Measurements from ENCODE around the gene THAP12. TPM values are rescaled to one million over a fixed set of nuclear protein-coding genes. Genes with fewer than 3 reads are reported as not detected.
A peak's percentile ranks its signal among the peaks of the same experiment; 100 is the strongest.

Gene THAP12
- total RNA-seq, 1 donor, result 44.5 TPM

DNA sequence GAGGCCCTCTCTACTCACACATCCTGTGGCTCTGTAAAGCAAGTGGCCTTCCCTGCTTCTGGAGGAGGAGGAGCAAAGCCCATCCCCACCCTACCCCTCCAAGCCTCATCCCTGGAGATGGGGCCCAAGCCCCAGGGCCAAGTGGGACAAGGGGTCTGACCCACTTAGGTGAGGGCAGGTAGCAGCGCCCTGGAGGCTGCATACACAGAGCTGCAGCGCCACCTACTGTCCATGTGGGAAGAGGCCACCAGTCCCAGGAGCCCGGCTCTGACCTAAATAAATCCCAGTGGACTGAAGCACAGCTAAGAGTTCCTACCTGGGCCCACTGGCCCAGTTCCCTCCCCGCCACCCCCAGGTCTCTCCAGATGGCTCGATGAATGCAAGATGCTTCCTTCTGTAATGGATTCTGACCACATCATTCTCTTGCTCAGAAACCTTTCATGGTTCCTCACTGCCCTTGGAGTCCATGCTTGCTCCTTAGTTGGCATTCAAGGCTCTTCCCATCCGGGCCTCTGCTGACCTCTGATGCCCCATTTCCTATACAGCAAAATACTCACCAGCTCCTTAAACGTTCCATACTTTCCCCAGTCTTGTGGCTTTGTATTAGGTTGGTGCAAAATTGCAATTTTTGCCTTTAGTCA is 62.1 kb downstream of the THAP12 start:
- H3K79me2 ChIP-seq (ENCODE audit: insufficient read depth, low read length), result no peaks in the 10 kb centered on the region
- H3K4me2 ChIP-seq (ENCODE audit: insufficient read depth, low read length), result no peak overlapping the region
- H2AFZ ChIP-seq (ENCODE audit: low read length), result no peak overlapping the region
- no peaks in the 10 kb centered on the region for H4K20me1 ChIP-seq (ENCODE audit: insufficient read depth, low read length)
- peak; percentile 95 for DNase-seq (ENCODE audit: insufficient read length, low spot score, missing footprints)
- TF ChIP-seq, protein P1, sequence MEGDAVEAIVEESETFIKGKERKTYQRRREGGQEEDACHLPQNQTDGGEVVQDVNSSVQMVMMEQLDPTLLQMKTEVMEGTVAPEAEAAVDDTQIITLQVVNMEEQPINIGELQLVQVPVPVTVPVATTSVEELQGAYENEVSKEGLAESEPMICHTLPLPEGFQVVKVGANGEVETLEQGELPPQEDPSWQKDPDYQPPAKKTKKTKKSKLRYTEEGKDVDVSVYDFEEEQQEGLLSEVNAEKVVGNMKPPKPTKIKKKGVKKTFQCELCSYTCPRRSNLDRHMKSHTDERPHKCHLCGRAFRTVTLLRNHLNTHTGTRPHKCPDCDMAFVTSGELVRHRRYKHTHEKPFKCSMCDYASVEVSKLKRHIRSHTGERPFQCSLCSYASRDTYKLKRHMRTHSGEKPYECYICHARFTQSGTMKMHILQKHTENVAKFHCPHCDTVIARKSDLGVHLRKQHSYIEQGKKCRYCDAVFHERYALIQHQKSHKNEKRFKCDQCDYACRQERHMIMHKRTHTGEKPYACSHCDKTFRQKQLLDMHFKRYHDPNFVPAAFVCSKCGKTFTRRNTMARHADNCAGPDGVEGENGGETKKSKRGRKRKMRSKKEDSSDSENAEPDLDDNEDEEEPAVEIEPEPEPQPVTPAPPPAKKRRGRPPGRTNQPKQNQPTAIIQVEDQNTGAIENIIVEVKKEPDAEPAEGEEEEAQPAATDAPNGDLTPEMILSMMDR (IDR thresholded peaks at IDR 0.05; ENCODE audit: extremely low read depth, low read depth, low read length), result peak; percentile 88
- no peak overlapping the region for H3K4me3 ChIP-seq (ENCODE audit: insufficient read depth, low read length)
- no peaks in the 10 kb centered on the region for H3K9me3 ChIP-seq (ENCODE audit: low read depth, low read length)
- no peaks in the 10 kb centered on the region for H3K4me1 ChIP-seq (ENCODE audit: insufficient read depth, low read length)
- peaks cover 27% of the 10 kb centered on the region for H3K27me3 ChIP-seq (ENCODE audit: insufficient read depth, low read length)
- H3K27ac ChIP-seq (ENCODE audit: low read depth, low read length), result no peak overlapping the region
- H3K36me3 ChIP-seq (ENCODE audit: insufficient read depth, low read length), result no peaks in the 10 kb centered on the region

DNA sequence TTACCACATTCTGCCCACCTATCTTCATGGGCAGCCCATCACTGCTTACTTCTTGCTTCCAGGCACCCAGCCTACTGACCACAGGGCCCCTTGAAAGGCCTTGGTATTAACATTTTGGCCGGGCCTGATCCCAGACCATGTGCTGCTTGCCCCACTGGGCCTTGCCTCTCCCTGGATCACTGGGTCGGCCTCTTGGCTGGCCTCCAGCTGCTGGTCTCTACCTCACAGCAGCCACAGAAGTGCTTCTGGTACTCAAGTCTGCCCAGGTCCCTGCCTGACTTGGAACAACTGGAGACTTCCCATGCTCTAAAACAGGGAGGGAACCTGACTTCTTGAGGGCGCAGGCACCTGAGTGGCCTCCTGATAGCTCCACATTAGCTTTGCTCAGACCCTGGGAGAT is 63.6 kb downstream of the THAP12 start:
- Histone ChIP-seq H3K27me3 (ENCODE audit: insufficient read depth, low read length) (peaks cover 22% of the 10 kb centered on the region), H3K4me3 (ENCODE audit: insufficient read depth, low read length) (no peak overlapping the region), H3K27ac (ENCODE audit: low read depth, low read length) (no peak overlapping the region), H4K20me1 (ENCODE audit: insufficient read depth, low read length) (no peaks in the 10 kb centered on the region), H3K79me2 (ENCODE audit: insufficient read depth, low read length) (no peaks in the 10 kb centered on the region), H3K9me3 (ENCODE audit: low read depth, low read length) (no peaks in the 10 kb centered on the region), H3K36me3 (ENCODE audit: insufficient read depth, low read length) (no peaks in the 10 kb centered on the region), H2AFZ (ENCODE audit: low read length) (no peak overlapping the region), H3K4me1 (ENCODE audit: insufficient read depth, low read length) (no peaks in the 10 kb centered on the region), H3K4me2 (ENCODE audit: insufficient read depth, low read length) (no peak overlapping the region)
- TF ChIP-seq, protein P1 (IDR thresholded peaks at IDR 0.05; ENCODE audit: extremely low read depth, low read depth, low read length), result no peak
- DNase-seq (ENCODE audit: insufficient read length, low spot score, missing footprints), result peak; percentile 25

DNA sequence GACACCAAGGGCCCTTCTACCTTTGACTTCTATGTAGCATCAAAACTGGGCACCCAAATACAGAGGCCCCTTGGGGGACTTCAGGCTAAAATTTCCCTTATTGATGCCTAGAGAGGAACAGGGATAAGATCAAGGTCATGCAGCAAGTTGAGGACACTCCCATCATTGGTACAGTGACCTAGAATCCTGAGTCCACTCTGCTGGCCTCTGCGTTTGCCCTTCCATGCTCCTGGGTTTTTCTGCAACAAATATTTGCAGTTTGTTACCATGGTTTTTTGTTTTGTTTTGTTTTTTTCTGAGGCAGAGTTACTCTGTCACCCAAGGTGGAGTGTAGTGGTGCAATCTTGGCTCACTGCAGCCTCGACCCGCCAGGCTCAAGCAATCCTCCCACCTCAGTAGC is 64.2 kb downstream of the THAP12 start:
- TF ChIP-seq, protein P1 (IDR thresholded peaks at IDR 0.05; ENCODE audit: extremely low read depth, low read depth, low read length), result no peak
- H3K36me3 ChIP-seq (ENCODE audit: insufficient read depth, low read length), result no peaks in the 10 kb centered on the region
- no peak overlapping the region for H3K4me3 ChIP-seq (ENCODE audit: insufficient read depth, low read length)
- H2AFZ ChIP-seq (ENCODE audit: low read length), result no peak overlapping the region
- H3K27me3 ChIP-seq (ENCODE audit: insufficient read depth, low read length), result peaks cover 18% of the 10 kb centered on the region
- no peaks in the 10 kb centered on the region for H3K79me2 ChIP-seq (ENCODE audit: insufficient read depth, low read length)
- H3K4me2 ChIP-seq (ENCODE audit: insufficient read depth, low read length), result no peak overlapping the region
- H3K27ac ChIP-seq (ENCODE audit: low read depth, low read length), result no peak overlapping the region
- no peaks in the 10 kb centered on the region for H4K20me1 ChIP-seq (ENCODE audit: insufficient read depth, low read length)
- no peaks in the 10 kb centered on the region for H3K9me3 ChIP-seq (ENCODE audit: low read depth, low read length)
- DNase-seq (ENCODE audit: insufficient read length, low spot score, missing footprints), result peak; percentile 80
- no peaks in the 10 kb centered on the region for H3K4me1 ChIP-seq (ENCODE audit: insufficient read depth, low read length)

DNA sequence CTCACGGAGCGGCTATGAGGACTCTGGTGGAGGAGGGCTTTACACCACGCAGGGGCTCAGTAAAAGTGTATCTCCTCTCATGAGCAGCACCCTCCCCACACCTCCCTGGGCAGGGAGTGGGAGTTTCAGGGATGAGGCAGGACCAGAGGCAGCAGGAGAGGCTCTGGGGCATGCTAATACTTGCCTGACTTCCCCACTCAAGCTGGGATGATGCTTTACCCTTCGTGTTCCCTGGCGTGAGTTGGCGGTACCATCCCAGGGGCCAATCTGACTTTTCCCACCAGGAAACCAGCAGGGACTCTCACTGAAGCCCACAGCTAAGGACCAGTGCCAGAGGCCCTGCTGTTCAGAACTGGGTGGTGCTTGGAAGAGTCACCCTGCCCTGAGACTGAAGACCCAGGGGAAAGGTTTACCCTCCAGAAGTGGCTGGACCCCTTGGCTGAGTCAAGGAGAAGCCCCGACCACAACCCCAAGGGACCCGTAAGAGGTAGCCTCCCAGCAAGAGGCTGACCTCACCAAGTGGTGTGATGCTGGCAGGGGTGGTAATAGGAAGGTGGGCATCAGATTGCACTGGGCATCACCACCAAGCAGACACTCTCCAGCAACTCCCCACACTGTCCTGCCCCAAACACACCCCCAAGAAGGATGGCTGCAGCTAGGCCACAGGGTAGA is 65.6 kb downstream of the THAP12 start:
- H3K4me3 ChIP-seq (ENCODE audit: insufficient read depth, low read length), result no peak overlapping the region
- H2AFZ ChIP-seq (ENCODE audit: low read length), result no peak overlapping the region
- TF ChIP-seq, protein P1 (IDR thresholded peaks at IDR 0.05; ENCODE audit: extremely low read depth, low read depth, low read length), result no peak
- no peaks in the 10 kb centered on the region for H3K36me3 ChIP-seq (ENCODE audit: insufficient read depth, low read length)
- H3K9me3 ChIP-seq (ENCODE audit: low read depth, low read length), result no peaks in the 10 kb centered on the region
- peaks cover 10% of the 10 kb centered on the region for H3K27me3 ChIP-seq (ENCODE audit: insufficient read depth, low read length)
- no peak overlapping the region for H3K27ac ChIP-seq (ENCODE audit: low read depth, low read length)
- no peak overlapping the region for H3K4me2 ChIP-seq (ENCODE audit: insufficient read depth, low read length)
- no peaks in the 10 kb centered on the region for H3K79me2 ChIP-seq (ENCODE audit: insufficient read depth, low read length)
- no peak for DNase-seq (ENCODE audit: insufficient read length, low spot score, missing footprints)
- no peaks in the 10 kb centered on the region for H4K20me1 ChIP-seq (ENCODE audit: insufficient read depth, low read length)
- H3K4me1 ChIP-seq (ENCODE audit: insufficient read depth, low read length), result no peaks in the 10 kb centered on the region

Measured in osteoblast (primary cell).